GM21360 (cell line): ENCODE data around the gene DUOX1.

ENCODE experiments used
- ATAC-seq: cut with Tn5 transposase; IDR thresholded peaks from one replicate; pipeline ENCODE4 v1.9.1; 2021; ENCODE audit warnings: mild to moderate bottlenecking, moderate library complexity; ENCODE audit not compliant: unreplicated experiment

The DUOX1 gene

GRCh38 chr15:45185903-45186770, 56.3 kb downstream of the DUOX1 start:
- no peak for ATAC-seq

- ATAC-seq: no peak
Measured at GRCh38 chr15:45186771-45187577, 57.2 kb downstream of the DUOX1 start.

DNA sequence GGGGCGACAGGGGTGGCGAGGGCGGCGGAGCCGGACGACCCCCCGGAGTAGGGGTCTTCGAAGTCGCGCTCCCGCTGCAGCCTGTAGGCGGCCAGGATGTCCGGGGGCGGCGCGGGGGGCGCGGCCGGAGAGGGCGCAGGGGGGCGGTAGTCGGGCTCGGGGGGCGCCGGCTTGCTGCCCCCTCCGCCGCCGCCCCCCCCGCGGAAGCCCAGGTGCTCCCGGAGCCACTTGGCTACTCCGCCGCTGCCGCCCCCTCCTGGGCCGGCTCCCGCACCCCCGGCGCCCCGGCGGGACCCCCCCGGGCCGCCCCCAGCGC, 57.7 kb downstream of the DUOX1 start:
- peak; percentile 7 for ATAC-seq

- ATAC-seq: peak; percentile 38
Measured at GRCh38 chr15:45187894-45188830, 58.4 kb downstream of the DUOX1 start, which contains the start of gene SHF. Gene SHF (minus strand): TSS chr15:45187966. CDS start chr15:45187951, 15 bp downstream.

- ATAC-seq: no peak
Measured at GRCh38 chr15:45197512-45197911, 67.7 kb downstream of the DUOX1 start.

DNA sequence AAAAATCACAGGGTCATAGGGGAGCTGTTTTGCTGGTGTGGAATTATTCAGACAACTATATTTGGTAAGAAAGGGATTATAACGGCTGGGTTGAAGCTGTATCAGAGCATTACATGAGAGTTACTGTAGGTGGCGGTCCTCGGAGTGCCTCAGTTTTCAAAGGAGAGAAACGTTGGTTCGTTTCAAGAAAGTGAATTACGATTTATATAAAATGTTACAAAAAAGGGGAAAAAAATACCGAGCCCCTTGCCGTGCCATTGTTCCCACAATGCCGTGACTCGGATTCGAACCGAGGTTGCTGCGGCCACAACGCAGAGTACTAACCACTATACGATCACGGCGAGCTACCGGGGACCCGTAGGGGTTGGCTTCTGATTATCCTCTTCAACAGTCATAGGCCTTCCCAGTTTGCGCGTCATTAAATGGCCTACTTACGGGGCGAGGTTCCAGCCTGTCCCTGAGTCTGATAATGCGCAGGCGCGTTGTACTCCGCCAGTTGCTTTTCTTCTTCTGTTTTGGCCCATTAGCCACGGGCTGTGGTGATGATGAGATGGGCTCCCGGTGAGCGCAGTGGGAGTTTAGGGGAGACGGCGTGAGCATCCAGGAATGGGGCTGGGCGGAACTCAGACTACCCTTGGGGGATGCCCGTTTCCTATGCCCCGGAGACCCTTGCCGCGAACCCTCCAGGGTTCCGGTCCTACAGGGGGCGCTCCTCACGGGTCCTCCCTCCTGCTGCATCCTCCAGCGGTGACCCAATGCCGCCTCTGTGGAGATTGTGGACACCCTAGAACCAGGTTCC, 68.7 kb downstream of the DUOX1 start:
- ATAC-seq: peak; percentile 44

- peak; percentile 10 for ATAC-seq
Measured at GRCh38 chr15:45199136-45199810, 69.5 kb downstream of the DUOX1 start.

GRCh38 chr15:45200001-45200798, 70.4 kb downstream of the DUOX1 start:
- peak; percentile 37 for ATAC-seq

DNA sequence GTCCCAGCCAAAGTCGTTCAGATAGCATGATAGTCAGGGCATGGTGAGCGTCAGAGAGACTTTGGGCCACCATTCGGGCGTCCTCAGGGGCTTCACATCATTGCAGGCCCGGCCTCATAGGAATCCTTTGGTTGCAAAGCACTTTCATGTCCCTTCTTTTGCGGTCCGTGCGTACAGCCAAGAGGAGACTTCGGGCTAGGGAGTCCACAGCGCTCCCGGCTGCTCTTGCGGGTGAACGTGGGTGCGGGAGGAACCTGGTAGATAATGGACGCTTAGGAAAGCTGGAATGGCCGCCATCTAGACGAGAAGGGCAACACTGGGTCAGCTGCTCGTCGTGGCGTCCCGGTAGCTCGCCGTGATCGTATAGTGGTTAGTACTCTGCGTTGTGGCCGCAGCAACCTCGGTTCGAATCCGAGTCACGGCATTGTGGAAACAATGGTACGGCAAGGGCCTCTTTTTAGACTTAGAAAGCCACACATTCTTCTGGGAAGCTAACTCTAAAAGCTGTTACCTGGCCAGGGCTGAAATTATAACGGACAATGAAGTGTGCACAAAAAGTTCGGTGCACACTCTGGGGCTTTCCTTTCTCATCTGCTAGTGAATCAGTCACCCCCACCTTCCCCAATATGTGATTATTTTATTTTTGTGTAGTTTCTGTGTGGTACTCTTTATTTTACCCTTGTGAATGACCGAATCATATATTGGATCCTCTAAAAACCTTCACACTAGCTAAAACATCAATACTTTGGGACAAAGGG, 71.2 kb downstream of the DUOX1 start:
- ATAC-seq: peak; percentile 5

GRCh38 chr15:45201557-45201859, 71.7 kb downstream of the DUOX1 start:
- ATAC-seq: no peak

GRCh38 chr15:45201869-45202268, 72.1 kb downstream of the DUOX1 start:
- no peak for ATAC-seq

GRCh38 chr15:45203182-45203581, 73.4 kb downstream of the DUOX1 start:
- no peak for ATAC-seq

DNA sequence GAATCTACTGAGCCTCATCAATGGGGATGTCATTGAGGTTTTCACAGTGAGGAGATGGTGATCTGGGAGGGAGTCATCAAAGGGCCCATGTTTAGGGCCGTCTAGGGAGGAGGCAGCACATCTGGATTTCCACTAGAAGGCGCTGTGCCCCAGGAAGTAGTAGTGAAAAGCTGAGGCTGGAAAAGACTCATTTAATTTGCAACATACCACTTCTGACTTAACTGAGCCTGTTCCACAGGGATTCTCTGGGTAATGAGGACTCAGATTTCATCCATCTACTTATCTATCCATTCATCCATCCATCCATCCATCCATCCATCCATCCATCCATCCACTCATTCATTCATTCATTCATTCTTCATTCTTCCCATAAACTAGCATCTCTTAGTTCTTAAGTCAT, 75.4 kb downstream of the DUOX1 start:
- no peak for ATAC-seq

DNA sequence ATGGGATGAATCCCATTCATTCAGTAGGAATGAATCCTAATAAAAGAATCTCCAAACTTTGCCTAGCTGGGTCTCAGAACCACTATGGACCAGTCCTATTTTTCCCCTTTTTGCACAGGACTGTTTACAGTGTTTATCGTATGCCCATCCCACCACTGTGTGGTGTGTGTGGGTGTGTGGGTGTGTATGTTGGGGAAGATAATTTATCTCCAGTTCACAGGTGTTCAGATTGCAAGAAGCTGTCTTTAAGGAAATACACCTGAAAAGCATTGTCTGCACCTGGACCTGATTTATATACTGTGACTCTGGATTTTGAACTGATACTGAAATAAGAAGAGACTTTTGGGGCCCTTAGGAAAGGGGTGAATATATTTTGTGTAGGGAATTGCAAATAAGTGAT, 82.7 kb downstream of the DUOX1 start:
- ATAC-seq: no peak
